Stimulated activated memory B cell treated with anti-CD40 and anti-IgM and Interleukin-4, amounts not matched to agents 10 μg/mL and 1 μg/mL and 100 μg/mL, for 72 hours (primary cell): ENCODE measurements around the gene DAO.
"Not testable (repeated sequence)": the region's sequence is repeated elsewhere in the genome, so short reads cannot be mapped to it uniquely, and the experiment has no call there.

Experiments used
- ATAC-seq: fragments of 150-1000 bp; cut with Tn5 transposase; 2 replicates; pipeline ENCODE4 v1.10.0; 2021
- H3K27ac Mint-ChIP-seq: one replicate; pipeline ENCODE4 v1.8.0; 2022; ENCODE audit warnings: mild to moderate bottlenecking, mixed read lengths
- H3K27me3 Mint-ChIP-seq: one replicate; pipeline ENCODE4 v1.8.0; 2022; ENCODE audit warnings: mixed read lengths
- H3K36me3 Mint-ChIP-seq: one replicate; pipeline ENCODE4 v1.8.0; 2022; ENCODE audit warnings: mixed read lengths
- H3K4me1 Mint-ChIP-seq: one replicate; pipeline ENCODE4 v1.8.0; 2022; ENCODE audit warnings: mixed read lengths
- H3K4me3 Mint-ChIP-seq: one replicate; pipeline ENCODE4 v1.8.0; 2022; ENCODE audit warnings: mild to moderate bottlenecking, moderate library complexity, mixed read lengths
- H3K9me3 Mint-ChIP-seq: one replicate; pipeline ENCODE4 v1.8.0; 2022; ENCODE audit warnings: mixed read lengths

The DAO gene

DNA sequence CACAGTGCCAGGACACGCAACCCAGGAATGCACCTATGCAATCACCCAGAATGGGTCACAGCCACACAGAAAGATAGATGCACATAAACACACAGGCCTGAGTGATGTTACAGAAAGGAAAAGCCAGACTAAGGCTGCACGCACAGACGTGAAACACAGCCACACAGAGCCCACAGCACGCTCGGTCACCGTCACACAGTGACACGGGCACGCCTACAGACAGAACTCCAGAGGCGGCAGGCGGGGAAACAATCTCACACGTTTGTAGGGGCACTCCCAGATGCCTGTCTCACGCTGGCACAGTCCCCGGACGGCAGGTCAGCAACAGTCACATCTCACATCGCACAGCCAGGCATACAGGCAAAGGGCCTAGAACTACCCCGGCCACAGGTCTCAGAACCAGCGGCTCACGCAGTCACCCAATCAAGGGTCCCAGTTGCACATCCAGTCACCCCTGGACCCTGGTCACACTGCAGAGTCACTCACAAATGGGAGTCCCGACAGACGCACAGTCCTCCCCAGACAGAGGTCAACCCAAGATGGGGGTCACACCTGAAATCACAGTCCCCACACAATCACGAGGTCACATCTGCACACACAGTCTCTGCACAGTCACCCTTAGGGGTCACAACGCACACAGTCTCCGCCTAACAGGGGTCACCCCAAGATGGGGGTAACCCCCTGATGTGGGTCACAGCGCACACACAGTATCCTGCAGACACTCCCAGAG lies 23.3 kb upstream of the DAO start:
- Mint-ChIP-seq H3K9me3 (no peaks in the 10 kb centered on the region), H3K4me3 (peak overlapping the region; percentile 88), H3K36me3 (peaks cover 11% of the 10 kb centered on the region), H3K4me1 (peaks cover 73% of the 10 kb centered on the region), H3K27me3 (no peaks in the 10 kb centered on the region), H3K27ac (peak overlapping the region; percentile 75)
- ATAC-seq, result peak; percentile 52

GRCh38 chr12:108857158-108857407 lies 22.8 kb upstream of the DAO start:
- Mint-ChIP-seq H3K27ac (peak overlapping the region; percentile 75), H3K4me3 (peak overlapping the region; percentile 88), H3K9me3 (no peaks in the 10 kb centered on the region), H3K36me3 (peaks cover 11% of the 10 kb centered on the region), H3K4me1 (peaks cover 78% of the 10 kb centered on the region), H3K27me3 (no peaks in the 10 kb centered on the region)
- ATAC-seq, result peak; percentile 32

GRCh38 chr12:108858311-108859074 lies 21.4 kb upstream of the DAO start:
- Mint-ChIP-seq H3K4me1 (peaks cover 76% of the 10 kb centered on the region), H3K27ac (peak overlapping the region; percentile 94), H3K36me3 (peaks cover 6% of the 10 kb centered on the region), H3K4me3 (peak overlapping the region; percentile 90), H3K9me3 (no peaks in the 10 kb centered on the region), H3K27me3 (no peaks in the 10 kb centered on the region)
- no peak for ATAC-seq

- H3K9me3 Mint-ChIP-seq, H3K36me3 Mint-ChIP-seq, ATAC-seq, H3K27ac Mint-ChIP-seq, H3K27me3 Mint-ChIP-seq: not testable (repeated sequence)
- peak overlapping the region; percentile 42 for H3K4me3 Mint-ChIP-seq
- peaks cover 68% of the 10 kb centered on the region for H3K4me1 Mint-ChIP-seq
Measured at GRCh38 chr12:108859141-108859922, 20.6 kb upstream of the DAO start.

- Mint-ChIP-seq H3K4me1 (peaks cover 63% of the 10 kb centered on the region), H3K27ac (no peak overlapping the region), H3K36me3 (peaks cover 4% of the 10 kb centered on the region), H3K27me3 (no peaks in the 10 kb centered on the region), H3K4me3 (no peak overlapping the region), H3K9me3 (no peaks in the 10 kb centered on the region)
- no peak for ATAC-seq
Measured at GRCh38 chr12:108859923-108860291, 20.0 kb upstream of the DAO start.

DNA sequence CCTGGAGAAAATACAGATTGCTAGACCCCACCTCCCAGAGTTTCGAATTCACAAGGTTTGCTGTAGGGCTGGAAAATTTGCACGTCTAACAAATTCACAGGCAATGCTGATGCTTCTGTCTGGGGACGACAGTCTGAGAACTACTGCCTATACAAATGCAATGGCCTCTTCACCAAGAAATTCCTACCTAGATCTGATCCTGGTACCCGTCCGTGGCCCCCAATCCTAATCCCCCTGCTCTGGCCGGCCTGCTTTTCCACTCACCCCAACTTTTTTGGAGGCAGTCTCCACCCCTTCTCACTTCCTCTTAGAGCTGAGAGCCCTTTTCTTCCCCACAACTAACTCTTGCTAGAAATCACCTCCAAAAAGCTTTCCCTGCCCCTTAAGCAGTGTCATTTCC lies 19.4 kb upstream of the DAO start:
- no peak for ATAC-seq
- peaks cover 58% of the 10 kb centered on the region for H3K4me1 Mint-ChIP-seq
- no peaks in the 10 kb centered on the region for H3K9me3 Mint-ChIP-seq
- H3K27ac Mint-ChIP-seq, result peak overlapping the region; percentile 17
- peak overlapping the region; percentile 5 for H3K4me3 Mint-ChIP-seq
- H3K36me3 Mint-ChIP-seq, result no peaks in the 10 kb centered on the region
- no peaks in the 10 kb centered on the region for H3K27me3 Mint-ChIP-seq

DNA sequence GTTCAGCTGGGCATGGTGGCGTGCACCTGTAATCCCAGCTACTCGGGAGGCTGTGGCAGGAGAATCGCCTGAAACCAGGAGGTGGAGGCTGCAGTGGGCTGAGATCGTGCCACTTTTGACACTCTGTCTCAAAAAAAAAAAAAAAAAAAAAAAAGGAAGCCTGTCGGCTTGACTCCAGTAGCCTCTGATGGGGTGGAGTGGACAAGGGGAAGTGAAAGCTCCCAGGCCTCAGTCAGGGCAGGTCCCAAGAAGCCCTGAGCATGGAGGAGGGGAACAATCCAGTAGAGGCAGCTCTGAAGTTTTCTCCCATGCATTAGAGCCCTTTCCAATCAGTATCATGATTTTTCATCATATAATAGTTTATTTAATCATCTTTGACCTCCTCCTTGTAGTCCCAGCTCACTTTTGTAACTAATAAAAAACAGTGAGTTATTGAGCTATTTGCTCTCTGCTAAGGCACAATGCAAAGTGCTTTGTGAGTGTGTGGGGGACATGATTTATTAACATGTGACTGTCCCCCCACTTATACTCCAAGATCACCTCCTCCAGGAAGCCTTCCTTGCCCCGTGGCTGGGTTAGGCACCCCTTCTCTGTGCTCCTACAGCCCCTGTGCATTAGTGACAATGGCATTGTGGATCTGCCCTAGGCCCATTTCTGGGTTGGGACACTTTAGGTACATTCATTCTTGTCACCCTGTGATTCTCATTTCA lies 17.9 kb upstream of the DAO start:
- peak; percentile 46 for ATAC-seq
- Mint-ChIP-seq H3K36me3 (no peaks in the 10 kb centered on the region), H3K9me3 (no peaks in the 10 kb centered on the region), H3K4me3 (no peak overlapping the region), H3K27me3 (no peaks in the 10 kb centered on the region), H3K4me1 (peaks cover 42% of the 10 kb centered on the region), H3K27ac (no peak overlapping the region)

DNA sequence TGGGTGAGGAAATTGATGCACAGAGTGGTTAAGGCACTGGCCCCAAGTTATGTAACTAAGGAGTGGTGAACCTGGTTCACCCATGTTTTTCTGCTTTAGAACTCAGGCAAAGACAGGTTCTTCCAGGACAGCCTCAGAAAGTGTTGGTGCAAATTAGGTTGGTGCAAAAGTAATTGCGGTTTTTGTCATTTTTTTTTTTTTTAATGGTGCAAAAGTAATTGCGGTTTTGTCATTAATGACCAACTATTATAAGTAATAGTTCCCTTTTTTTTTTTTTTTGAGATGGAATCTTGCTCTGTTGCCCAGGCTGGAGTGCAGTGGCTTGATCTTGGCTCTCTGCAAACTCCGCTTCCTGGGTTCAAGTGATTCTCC lies 17.3 kb upstream of the DAO start:
- no peak for ATAC-seq
- no peaks in the 10 kb centered on the region for H3K9me3 Mint-ChIP-seq
- no peak overlapping the region for H3K27ac Mint-ChIP-seq
- no peak overlapping the region for H3K4me3 Mint-ChIP-seq
- no peaks in the 10 kb centered on the region for H3K27me3 Mint-ChIP-seq
- H3K4me1 Mint-ChIP-seq, result peaks cover 42% of the 10 kb centered on the region
- H3K36me3 Mint-ChIP-seq, result no peaks in the 10 kb centered on the region

GRCh38 chr12:108865169-108865568 lies 14.7 kb upstream of the DAO start:
- Mint-ChIP-seq H3K4me1 (peaks cover 20% of the 10 kb centered on the region), H3K9me3 (no peaks in the 10 kb centered on the region), H3K27ac (no peak overlapping the region), H3K4me3 (no peak overlapping the region), H3K36me3 (no peaks in the 10 kb centered on the region), H3K27me3 (no peaks in the 10 kb centered on the region)
- no peak for ATAC-seq

DNA sequence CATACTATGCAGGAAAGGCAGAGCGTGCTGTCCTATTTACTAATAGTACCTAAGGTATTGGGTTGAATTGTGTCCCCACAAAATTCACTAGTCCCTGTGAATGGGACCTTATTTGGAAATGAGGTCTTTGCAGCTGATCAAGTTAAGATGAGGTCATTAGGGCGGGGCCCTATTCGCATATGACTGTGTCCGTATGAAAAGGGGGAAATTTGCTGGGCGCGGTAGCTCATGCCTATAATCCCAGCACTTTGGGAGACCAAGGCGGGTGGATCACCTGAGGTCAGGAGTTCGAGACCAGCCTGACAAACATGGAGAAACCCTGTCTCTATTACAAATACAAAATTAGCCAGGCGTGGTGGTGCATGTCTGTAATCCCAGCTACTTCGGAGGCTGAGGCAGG lies 13.8 kb upstream of the DAO start:
- H3K9me3 Mint-ChIP-seq, H3K27me3 Mint-ChIP-seq, H3K4me3 Mint-ChIP-seq, H3K36me3 Mint-ChIP-seq, H3K27ac Mint-ChIP-seq, ATAC-seq: not testable (repeated sequence)
- peaks cover 12% of the 10 kb centered on the region for H3K4me1 Mint-ChIP-seq

- no peak for ATAC-seq
- no peaks in the 10 kb centered on the region for H3K36me3 Mint-ChIP-seq
- no peak overlapping the region for H3K4me3 Mint-ChIP-seq
- H3K27ac Mint-ChIP-seq, result no peak overlapping the region
- no peaks in the 10 kb centered on the region for H3K9me3 Mint-ChIP-seq
- no peaks in the 10 kb centered on the region for H3K27me3 Mint-ChIP-seq
- H3K4me1 Mint-ChIP-seq, result no peaks in the 10 kb centered on the region
Measured at GRCh38 chr12:108868781-108869180, 11.1 kb upstream of the DAO start.

GRCh38 chr12:108875280-108875679 lies 4.6 kb upstream of the DAO start:
- Mint-ChIP-seq H3K4me1 (no peaks in the 10 kb centered on the region), H3K4me3 (no peak overlapping the region), H3K36me3 (no peaks in the 10 kb centered on the region), H3K27ac (no peak overlapping the region), H3K9me3 (no peaks in the 10 kb centered on the region), H3K27me3 (peaks cover 6% of the 10 kb centered on the region)
- ATAC-seq, result no peak

- H3K4me3 Mint-ChIP-seq, result no peak overlapping the region
- no peaks in the 10 kb centered on the region for H3K36me3 Mint-ChIP-seq
- H3K4me1 Mint-ChIP-seq, result no peaks in the 10 kb centered on the region
- H3K9me3 Mint-ChIP-seq, result no peaks in the 10 kb centered on the region
- no peak for ATAC-seq
- peaks cover 6% of the 10 kb centered on the region for H3K27me3 Mint-ChIP-seq
- no peak overlapping the region for H3K27ac Mint-ChIP-seq
Measured at GRCh38 chr12:108875682-108876361, 4.1 kb upstream of the DAO start.

DNA sequence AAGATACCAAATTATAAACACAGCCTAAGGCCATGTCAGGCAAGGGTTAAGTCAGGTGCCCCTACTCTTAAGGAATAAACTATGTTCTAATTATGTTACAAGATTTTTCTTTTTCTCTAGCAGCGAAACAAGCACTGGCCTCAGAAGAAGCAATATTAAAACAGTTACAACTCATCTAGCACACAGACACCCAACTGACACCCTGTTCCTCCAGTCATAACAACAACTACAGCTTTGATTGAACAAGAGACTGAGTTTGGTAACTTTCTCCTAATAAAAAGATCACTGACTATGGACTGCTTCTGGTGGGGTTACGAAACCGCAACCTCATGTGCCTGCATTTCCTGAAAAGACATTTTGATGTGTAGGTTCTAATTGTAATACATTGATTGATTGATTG lies 3.3 kb upstream of the DAO start:
- Mint-ChIP-seq H3K27ac (no peak overlapping the region), H3K36me3 (no peaks in the 10 kb centered on the region), H3K4me1 (no peaks in the 10 kb centered on the region), H3K9me3 (no peaks in the 10 kb centered on the region), H3K4me3 (no peak overlapping the region), H3K27me3 (peaks cover 6% of the 10 kb centered on the region)
- ATAC-seq, result no peak

DNA sequence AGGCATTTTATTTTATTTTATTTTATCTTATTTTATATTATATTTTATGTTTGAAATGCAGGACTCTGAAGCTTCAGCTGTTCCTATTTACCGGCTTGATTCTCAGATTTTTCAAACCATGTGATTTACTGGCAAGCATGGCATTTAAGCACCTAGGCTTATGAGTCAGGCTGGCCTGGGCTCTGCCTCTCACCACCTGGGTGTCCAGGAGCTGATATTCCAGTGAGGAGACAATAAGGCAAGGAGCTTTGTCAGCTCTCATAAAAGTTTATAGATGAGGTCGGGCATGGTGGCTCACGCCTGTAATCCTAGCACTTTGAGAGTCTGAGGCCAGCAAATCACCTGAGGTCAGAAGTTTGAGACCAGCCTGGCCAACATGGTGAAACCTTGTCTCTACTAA lies 2.1 kb downstream of the DAO start:
- Mint-ChIP-seq H3K36me3 (no peaks in the 10 kb centered on the region), H3K9me3 (no peaks in the 10 kb centered on the region), H3K4me1 (no peaks in the 10 kb centered on the region), H3K4me3 (no peak overlapping the region), H3K27ac (no peak overlapping the region), H3K27me3 (peaks cover 6% of the 10 kb centered on the region)
- ATAC-seq, result no peak
